H54 (cell line): Measurements from ENCODE around the gene CHIC2.
A peak's percentile ranks its signal among the peaks of the same experiment; 100 is the strongest.

Experiments used
- DNase-seq: peaks from one replicate; pipeline ENCODE4 v3.0.0; 2011; ENCODE audit warnings: low spot score, mixed read lengths; ENCODE audit not compliant: insufficient read length
- FAIRE-seq: peaks from 3 replicates; lab custom pipeline; 2011; peaks lifted over from hg19 to GRCh38; lab: Jason Lieb, UNC
- POLR2A ChIP-seq: IDR thresholded peaks from 2 replicates; pipeline ENCODE4 v1.6.1; 2011; ENCODE audit warnings: low read depth, mild to moderate bottlenecking, low read length

Gene CHIC2

DNA sequence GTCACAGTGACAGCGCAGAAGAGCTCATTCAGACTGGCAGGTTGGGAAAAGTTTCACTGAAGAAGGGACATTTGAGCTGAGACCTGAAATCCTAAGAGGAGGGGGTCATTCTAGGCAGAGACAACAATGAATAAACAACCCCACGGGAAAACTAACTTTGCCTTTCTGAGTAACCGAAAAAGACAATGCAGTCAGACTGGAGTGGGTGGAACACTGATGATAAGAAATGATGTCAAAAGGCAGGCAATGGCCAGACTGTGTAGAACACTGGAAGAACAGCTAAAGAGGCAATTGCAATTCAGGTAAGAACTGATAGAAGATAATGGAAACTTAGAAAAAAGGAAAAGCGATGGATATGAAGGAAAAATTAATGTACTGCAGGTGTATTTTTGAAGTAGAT lies 73.8 kb downstream of the CHIC2 start:
- FAIRE-seq, result no peak

DNA sequence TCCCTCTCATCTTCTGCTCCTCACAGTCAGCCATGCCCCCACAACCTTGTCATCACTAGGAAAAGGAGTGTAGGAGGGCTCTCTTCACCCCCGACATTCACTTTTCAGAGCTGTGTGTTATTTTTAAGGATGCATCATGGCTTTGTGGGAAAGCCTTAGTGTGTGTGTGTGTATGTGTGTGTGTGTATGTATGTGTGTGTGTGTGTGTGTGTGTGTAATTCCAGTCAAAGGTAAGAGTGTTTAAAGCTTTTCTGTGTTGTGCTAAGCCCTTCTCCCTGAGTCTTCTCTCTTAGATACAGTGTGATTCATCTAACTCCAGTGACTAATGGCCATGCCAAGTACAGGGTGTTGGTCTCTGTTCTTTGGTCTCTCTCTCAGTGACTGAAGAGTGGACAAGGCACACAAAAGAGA lies 76.6 kb downstream of the CHIC2 start:
- peak; percentile 16 for DNase-seq

More for the DNA sequence above, 73.8 kb downstream of the CHIC2 start:
- DNase-seq, result no peak
- TF ChIP-seq POLR2A, result no peak

DNA sequence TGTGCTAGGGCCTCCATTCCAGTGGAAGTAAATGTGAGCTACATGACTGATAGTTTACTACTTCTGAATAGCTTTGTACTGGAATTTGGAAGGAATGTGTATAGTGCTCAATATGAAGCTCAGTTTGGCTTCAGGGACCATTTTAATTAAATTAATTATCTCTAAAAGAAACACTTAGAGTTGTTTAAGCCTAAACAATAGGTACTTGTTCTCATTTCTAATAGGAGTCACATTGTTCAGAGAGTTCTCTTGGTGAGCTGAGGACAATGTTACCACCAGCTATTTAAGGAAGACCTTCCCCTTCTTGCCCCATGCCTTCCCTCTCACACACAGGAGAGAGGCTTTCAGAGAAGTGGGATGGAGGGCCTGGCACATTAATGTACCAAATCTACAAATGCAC lies 78.3 kb downstream of the CHIC2 start:
- FAIRE-seq, result no peak
- DNase-seq, result no peak

More for the DNA sequence above, 76.6 kb downstream of the CHIC2 start:
- no peak for TF ChIP-seq POLR2A
- peak; percentile 74 for FAIRE-seq

DNA sequence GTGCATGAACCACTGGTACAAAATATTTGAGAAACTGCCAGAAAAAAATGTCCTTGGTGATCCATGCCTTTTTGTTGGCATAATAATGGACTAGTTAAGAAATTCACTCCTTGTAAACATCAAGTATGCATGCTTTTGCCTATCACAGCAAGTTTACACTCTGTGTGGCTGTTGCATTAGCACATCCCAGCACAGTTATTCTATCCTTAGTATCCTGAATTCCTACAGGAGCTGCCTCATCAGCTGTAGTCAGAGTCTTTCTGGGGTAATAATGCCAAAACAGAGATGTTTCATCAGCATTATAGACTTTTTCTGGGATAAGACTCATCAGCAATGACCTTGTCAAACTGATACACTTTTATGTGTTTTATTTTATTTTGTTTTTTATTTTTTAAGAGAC lies 82.8 kb downstream of the CHIC2 start:
- no peak for TF ChIP-seq POLR2A
- no peak for DNase-seq
- FAIRE-seq, result no peak

More for the DNA sequence above, 78.3 kb downstream of the CHIC2 start:
- no peak for TF ChIP-seq POLR2A

DNA sequence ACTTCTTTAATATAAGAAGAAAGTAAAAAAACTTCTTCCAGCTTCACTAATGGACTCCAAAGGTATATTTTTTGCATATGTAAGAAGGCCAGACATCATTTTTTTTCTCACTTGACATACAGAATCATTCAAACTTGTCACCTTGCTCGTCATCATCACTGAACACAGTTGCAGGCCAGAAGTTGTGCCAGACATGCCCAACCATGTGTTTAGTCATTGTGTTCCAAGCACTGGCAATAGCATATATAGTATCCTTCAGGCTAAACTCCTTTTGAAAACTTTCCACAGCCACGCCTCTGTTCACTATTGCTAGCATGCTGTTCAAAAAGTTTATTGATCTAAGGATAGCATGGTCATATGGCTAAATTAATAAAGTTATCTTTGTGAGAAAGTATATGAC lies 83.3 kb downstream of the CHIC2 start:
- FAIRE-seq, result no peak
- TF ChIP-seq POLR2A, result no peak

DNA sequence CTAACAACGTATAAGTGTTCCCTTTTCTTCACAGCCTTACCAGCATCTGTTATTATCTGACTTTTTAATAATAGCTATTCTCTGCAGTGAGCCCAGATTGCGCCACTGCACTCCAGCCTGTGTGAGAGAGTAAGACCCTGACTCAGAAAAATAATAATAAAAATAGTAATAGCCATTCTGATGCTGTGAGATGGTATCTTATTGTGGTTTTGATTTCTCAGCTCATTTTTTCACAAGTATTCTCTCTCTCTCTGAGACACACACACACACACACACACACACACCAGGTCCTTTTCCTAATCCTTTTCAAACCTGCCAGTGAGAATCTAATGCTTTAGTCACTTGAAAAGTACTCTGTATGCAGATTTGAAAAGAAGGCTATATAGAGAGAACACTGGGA lies 89.8 kb downstream of the CHIC2 start:
- TF ChIP-seq POLR2A, result no peak
- DNase-seq (no peak), FAIRE-seq (no peak)

More for the DNA sequence above, 83.3 kb downstream of the CHIC2 start:
- DNase-seq, result no peak

DNA sequence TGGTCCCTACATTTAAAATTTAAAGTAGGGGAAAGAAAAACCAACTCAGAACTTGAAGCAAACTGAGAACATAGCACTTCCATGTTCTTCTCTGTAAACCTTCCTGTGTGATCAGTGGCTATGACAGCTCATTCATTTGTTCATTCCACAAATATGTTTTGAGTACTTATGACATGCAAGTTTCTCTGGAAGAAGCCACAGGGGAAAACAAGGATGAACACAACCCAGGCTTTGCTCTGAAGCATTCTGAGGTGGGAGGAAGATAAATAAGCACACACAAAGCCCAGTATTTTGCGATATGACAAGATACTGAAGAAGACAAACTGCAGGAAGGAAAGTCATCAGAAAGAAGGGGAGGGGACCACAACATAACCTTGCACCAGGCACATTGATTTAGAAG lies 96.4 kb downstream of the CHIC2 start:
- FAIRE-seq (no peak), DNase-seq (no peak)
- TF ChIP-seq POLR2A, result no peak

DNA sequence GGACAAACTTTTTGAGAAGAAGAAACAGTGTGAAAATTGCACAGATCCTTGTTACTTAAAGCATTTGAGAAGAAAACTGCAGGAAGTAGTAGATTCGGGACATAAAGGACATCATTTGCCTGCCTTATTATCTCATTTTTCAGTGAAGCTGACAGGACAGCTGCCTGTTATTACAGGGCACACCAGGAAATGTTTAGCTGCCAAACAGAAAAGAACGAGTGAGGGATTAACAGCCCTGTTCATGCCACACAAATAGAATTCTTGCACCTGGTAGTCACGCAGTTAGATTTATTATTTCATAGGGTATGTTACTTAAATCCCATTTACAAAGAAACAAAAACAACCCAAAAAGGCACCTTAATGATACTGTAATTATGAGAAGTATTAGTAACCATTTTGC lies 100.6 kb downstream of the CHIC2 start:
- no peak for TF ChIP-seq POLR2A
- no peak for FAIRE-seq
- no peak for DNase-seq

DNA sequence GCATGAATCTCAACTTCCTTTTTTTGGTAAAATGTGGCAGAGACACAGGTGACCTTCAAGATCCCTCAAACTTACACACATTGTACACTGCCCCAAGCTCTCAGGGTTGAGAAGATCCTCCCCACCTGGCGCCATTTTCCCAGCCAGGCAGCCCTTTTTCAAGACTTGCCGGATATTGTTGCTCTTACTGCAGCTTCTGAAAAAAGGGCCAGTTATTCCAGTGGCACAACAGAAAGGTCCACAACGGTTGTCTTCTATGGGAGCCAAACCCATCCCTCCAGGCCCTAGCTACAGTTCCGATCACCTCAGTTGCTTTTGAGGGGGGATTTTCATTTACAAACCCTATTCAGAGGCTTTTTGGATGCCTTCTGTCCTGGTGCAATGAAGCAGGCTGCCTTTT lies 101.1 kb downstream of the CHIC2 start:
- no peak for FAIRE-seq
- no peak for TF ChIP-seq POLR2A

DNA sequence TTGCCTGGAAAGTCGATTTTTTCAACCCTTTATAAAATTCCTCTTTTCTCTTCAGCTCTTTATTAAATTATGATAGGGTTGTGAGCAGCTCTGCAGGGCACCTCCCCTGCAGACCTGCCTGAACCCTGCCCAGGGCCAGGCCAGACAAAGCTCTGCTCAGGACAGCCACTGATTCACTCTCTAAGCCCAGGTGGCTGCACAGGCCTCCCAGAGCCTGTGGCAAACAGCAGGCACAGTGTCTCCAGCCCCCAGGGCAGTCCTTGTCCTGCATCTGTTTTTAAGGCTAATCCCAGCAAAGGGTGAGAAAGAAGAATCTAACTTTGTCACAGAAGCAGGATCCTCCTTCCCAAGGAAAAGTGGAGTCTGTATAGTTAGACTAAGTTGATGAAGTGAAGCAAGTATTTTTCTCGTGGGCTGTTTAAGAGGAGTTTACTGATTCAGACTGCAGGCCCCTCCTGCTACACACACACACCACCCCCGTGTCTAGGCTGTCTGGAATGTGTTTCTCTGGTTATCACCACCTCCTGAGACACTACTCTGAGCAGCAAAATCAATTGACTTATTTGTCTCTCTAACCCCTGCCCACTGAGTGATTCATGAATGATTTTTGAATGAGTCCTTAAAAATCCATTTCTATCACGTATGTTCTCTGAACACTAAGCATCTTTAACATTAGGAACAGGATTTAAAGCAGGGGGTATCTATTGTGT lies 101.7 kb downstream of the CHIC2 start:
- FAIRE-seq, result no peak
- peak; percentile 11 for DNase-seq
- no peak for TF ChIP-seq POLR2A

More for the DNA sequence above, 101.1 kb downstream of the CHIC2 start:
- DNase-seq, result no peak

DNA sequence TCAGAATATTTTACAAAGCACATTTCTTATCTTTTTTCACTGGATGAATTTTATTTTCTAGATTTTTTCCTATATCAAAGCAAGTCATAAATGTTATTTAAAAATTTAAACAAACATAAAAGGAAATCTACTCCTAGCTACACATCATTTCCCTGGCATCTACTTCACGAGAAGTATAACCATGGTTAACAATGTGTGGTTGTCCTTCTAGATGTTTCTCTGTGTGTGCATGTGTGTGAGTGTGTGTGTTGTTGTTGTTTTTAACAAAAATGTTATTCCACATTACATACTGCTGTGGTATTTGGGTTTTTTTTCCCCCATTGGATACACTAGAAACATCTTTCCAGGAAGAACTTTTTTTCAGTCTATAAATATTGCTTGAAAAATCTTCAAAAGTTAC lies 103.1 kb downstream of the CHIC2 start:
- DNase-seq (no peak), FAIRE-seq (no peak)
- TF ChIP-seq POLR2A, result no peak

DNA sequence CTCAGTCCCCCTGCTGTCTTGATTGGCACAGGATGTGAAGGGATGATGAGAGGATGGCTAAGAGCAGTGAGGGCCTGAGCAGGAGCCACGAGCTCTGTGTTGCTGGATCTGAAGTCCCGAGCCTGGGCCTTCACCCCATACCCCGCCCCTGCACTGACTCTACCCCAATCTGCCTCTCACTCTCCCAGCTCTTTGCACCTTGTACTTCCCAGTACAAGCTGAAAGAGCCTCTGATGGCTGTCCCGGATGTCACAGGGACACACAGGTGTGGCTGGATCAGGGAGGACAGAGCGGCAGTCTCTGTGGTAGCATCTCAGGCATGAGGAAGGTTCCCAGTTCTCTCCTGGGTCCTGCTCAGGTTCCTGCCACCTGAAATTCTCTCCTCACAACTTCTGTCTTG lies 103.6 kb downstream of the CHIC2 start:
- no peak for TF ChIP-seq POLR2A
- no peak for DNase-seq
- no peak for FAIRE-seq
